CD4-positive, alpha-beta T cell (primary cell): ENCODE measurements around the gene STK35. TPM values are rescaled to one million over a fixed set of nuclear protein-coding genes. Genes with fewer than 3 reads are reported as not detected.

Experiments
- ATAC-seq: fragments of 200-7000 bp; cut with Tn5 transposase; one replicate; pipeline ENCODE4 v1.10.0; 2022; ENCODE audit warnings: mild to moderate bottlenecking; ENCODE audit not compliant: poor library complexity
- CTCF ChIA-PET: fragments of 350-600 bp; sonication (Branson Sonifier 250); formaldehyde crosslinking; loops from one replicate; lab custom pipeline; 2021; ENCODE audit warnings: antibody characterized with exemption, inconsistent platforms; lab: Charles Lee
- POLR2A ChIA-PET: fragments of 350-600 bp; sonication (Branson Sonifier 250); formaldehyde crosslinking; loops from one replicate; lab custom pipeline; 2021; ENCODE audit warnings: antibody characterized with exemption, inconsistent platforms; lab: Charles Lee
- DNase-seq, 14 experiments: peaks; one replicate each; pipeline ENCODE4 v3.0.0-alpha.2; 2013 to 2020; ENCODE audit warnings: mixed read lengths in 2 of 14
- H3K27ac ChIP-seq, 2 donors: one replicate each; pipeline versions ENCODE4 v1.5.1 to v1.7.0; 2013; ENCODE audit warnings: low read length in 2 of 2, low read depth in 1 of 2, mild to moderate bottlenecking in 1 of 2
- H3K27me3 ChIP-seq, 2 experiments: 1 replicate in 1 of 2; 2 replicates in 1 of 2; pipeline versions ENCODE4 v1.6.1 to v1.7.0; 2013; ENCODE audit warnings: low read length in 2 of 2, control low read depth in 1 of 2, mild to moderate bottlenecking in 1 of 2, moderate library complexity in 1 of 2; ENCODE audit not compliant: insufficient read depth in 2 of 2, control insufficient read depth in 1 of 2
- H3K36me3 ChIP-seq: one replicate; pipeline ENCODE4 v1.6.1; 2013; ENCODE audit warnings: low read length, control low read depth; ENCODE audit not compliant: insufficient read depth
- H3K4me1 ChIP-seq: one replicate; pipeline ENCODE4 v1.6.1; 2013; ENCODE audit warnings: low read length, control low read depth; ENCODE audit not compliant: insufficient read depth
- H3K4me3 ChIP-seq: one replicate; pipeline ENCODE4 v1.5.1; 2013; ENCODE audit warnings: mild to moderate bottlenecking, low read length, moderate library complexity
- H3K9me3 ChIP-seq, 2 experiments: 1 replicate in 1 of 2; 2 replicates in 1 of 2; pipeline versions ENCODE4 v1.6.1 to v1.7.0; 2013; ENCODE audit warnings: low read length in 2 of 2, mild to moderate bottlenecking in 2 of 2, control low read depth in 1 of 2, moderate library complexity in 1 of 2; ENCODE audit not compliant: control insufficient read depth in 1 of 2, insufficient read depth in 1 of 2
- H3K27ac Mint-ChIP-seq: one replicate; pipeline ENCODE4 v1.8.0; 2020; ENCODE audit warnings: mixed read lengths
- H3K27me3 Mint-ChIP-seq: one replicate; pipeline ENCODE4 v1.8.0; 2021; ENCODE audit warnings: mixed read lengths
- H3K36me3 Mint-ChIP-seq: one replicate; pipeline ENCODE4 v1.8.0; 2021; ENCODE audit warnings: low read depth, mixed read lengths
- H3K4me1 Mint-ChIP-seq: one replicate; pipeline ENCODE4 v1.8.0; 2021; ENCODE audit warnings: low read depth, mixed read lengths
- H3K4me3 Mint-ChIP-seq: one replicate; pipeline ENCODE4 v1.8.0; 2020; ENCODE audit warnings: mild to moderate bottlenecking, mixed read lengths
- H3K9me3 Mint-ChIP-seq: one replicate; pipeline ENCODE4 v1.8.0; 2020; ENCODE audit warnings: mixed read lengths
- intact Hi-C, 2 experiments: fragments of 100-400 bp; cut with DNase I in 1 of 2; cut with micrococcal nuclease in 1 of 2; formaldehyde crosslinking; loops; one replicate each; pipeline versions ENCODE4 v1.15.1 to v1.9.0; 2023 to 2025; cut with DNase I, micrococcal nuclease
- total RNA-seq, 174 experiments: library from RNA in 2 of 174; stranded (reverse) in 2 of 174; gene quantifications; one replicate each; pipeline ENCODE4 v1.2.3 and lab custom pipeline; 2021 to 2026
- TF ChIP-seq, protein P1 (sequence below): fragments of 200-600 bp; IDR thresholded peaks from one replicate; pipeline ENCODE4 v1.8.0; 2022; ENCODE audit warnings: antibody characterized with exemption, mild to moderate bottlenecking

The STK35 gene
- total RNA-seq, 2 experiments from 2014 or later, result 18.9 to 19.6 TPM

- Histone ChIP-seq H3K9me3 (no peaks in the 10 kb centered on the region), H3K4me3 (no peak overlapping the region), H3K27me3 (peaks cover 10 to 24% of the 10 kb centered on the region in 2 experiments), H3K36me3 (no peaks in the 10 kb centered on the region), H3K4me1 (no peaks in the 10 kb centered on the region), H3K27ac (no peak overlapping the region)
- Mint-ChIP-seq H3K4me3 (no peak overlapping the region), H3K4me1 (no peaks in the 10 kb centered on the region), H3K27me3 (peaks cover 61% of the 10 kb centered on the region), H3K36me3 (no peaks in the 10 kb centered on the region), H3K9me3 (no peaks in the 10 kb centered on the region), H3K27ac (no peak overlapping the region)
- ChIA-PET CTCF (no interaction called here), POLR2A (no interaction called here)
- intact Hi-C loops, result no loop called here
- TF ChIP-seq, protein P1, sequence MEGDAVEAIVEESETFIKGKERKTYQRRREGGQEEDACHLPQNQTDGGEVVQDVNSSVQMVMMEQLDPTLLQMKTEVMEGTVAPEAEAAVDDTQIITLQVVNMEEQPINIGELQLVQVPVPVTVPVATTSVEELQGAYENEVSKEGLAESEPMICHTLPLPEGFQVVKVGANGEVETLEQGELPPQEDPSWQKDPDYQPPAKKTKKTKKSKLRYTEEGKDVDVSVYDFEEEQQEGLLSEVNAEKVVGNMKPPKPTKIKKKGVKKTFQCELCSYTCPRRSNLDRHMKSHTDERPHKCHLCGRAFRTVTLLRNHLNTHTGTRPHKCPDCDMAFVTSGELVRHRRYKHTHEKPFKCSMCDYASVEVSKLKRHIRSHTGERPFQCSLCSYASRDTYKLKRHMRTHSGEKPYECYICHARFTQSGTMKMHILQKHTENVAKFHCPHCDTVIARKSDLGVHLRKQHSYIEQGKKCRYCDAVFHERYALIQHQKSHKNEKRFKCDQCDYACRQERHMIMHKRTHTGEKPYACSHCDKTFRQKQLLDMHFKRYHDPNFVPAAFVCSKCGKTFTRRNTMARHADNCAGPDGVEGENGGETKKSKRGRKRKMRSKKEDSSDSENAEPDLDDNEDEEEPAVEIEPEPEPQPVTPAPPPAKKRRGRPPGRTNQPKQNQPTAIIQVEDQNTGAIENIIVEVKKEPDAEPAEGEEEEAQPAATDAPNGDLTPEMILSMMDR, result no peak
- DNase-seq, result no peak
- ATAC-seq, result no peak
Measured at GRCh38 chr20:2065099-2065498, 36.5 kb upstream of the STK35 start.

GRCh38 chr20:2066461-2067122 is 35.0 kb upstream of the STK35 start:
- ChIA-PET POLR2A (no interaction called here), CTCF (no interaction called here)
- intact Hi-C loops, result no loop called here
- ATAC-seq (no peak), DNase-seq (no peak)
- H3K4me3 ChIP-seq, result no peak overlapping the region
- Mint-ChIP-seq H3K27ac (no peak overlapping the region), H3K4me3 (no peak overlapping the region), H3K36me3 (no peaks in the 10 kb centered on the region), H3K9me3 (peaks cover 3% of the 10 kb centered on the region), H3K27me3 (peaks cover 68% of the 10 kb centered on the region), H3K4me1 (no peaks in the 10 kb centered on the region)
- no peaks in the 10 kb centered on the region for H3K9me3 ChIP-seq
- TF ChIP-seq, protein P1, result no peak
- H3K36me3 ChIP-seq, result no peaks in the 10 kb centered on the region
- no peak overlapping the region for H3K27ac ChIP-seq
- H3K27me3 ChIP-seq, result peaks cover 12 to 24% of the 10 kb centered on the region in 2 experiments
- H3K4me1 ChIP-seq, result no peaks in the 10 kb centered on the region

DNA sequence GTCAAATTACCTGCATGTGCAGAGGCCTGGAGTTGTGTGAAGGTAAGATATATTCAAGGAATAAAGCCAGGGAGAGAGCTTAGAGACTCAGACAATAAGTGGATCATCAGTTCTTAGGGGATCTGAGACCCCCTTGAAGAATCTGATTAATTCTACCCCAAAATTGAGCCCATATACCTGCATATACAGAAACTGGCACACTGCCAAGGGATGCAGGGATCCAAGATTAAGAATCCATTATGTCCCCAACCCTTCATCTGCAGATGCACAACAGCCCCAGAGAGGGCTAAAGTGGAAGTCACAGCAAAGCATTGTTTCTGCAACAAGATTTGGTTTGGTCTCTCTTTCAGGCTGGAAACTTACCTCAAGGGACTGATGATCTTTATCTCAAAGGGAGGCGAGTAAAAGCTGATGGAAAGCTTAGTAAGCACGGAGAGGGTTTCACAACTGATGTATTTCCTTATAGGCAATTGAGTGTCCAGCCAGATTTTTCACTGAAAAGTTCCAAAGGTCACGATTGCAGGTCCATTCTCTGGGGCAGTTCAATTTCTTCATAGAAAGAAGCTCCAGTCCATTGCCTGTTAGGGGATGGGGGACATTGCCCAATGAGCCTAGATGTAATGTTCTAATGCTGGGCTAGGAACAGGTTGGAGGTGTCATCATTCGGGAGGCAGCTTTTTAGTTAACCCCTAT is 20.9 kb upstream of the STK35 start:
- Histone ChIP-seq H3K36me3 (no peaks in the 10 kb centered on the region), H3K27ac (no peak overlapping the region), H3K4me1 (no peaks in the 10 kb centered on the region), H3K27me3 (peaks cover 6 to 17% of the 10 kb centered on the region in 2 experiments), H3K4me3 (no peak overlapping the region), H3K9me3 (no peaks in the 10 kb centered on the region)
- ATAC-seq (no peak), DNase-seq (no peak)
- Mint-ChIP-seq H3K4me1 (no peaks in the 10 kb centered on the region), H3K9me3 (no peaks in the 10 kb centered on the region), H3K36me3 (no peaks in the 10 kb centered on the region), H3K4me3 (no peak overlapping the region), H3K27ac (no peak overlapping the region), H3K27me3 (peaks cover 56% of the 10 kb centered on the region)
- intact Hi-C loops, result no loop called here
- CTCF ChIA-PET, result no interaction called here
- POLR2A ChIA-PET, result no interaction called here
- TF ChIP-seq, protein P1, result no peak
